Prostate gland (tissue), 2 donors: ENCODE data around the gene CCT3. TPM values are rescaled to one million over a fixed set of nuclear protein-coding genes. Genes with fewer than 3 reads are reported as not detected.

Experiments used
- DNase-seq: peaks from one replicate; pipeline ENCODE4 v3.0.0-alpha.2; 2019; ENCODE audit warnings: low spot score
- H3K27ac ChIP-seq, 2 donors: fragments of 200-600 bp; sonication (generic); 2 replicates each; pipeline ENCODE4 v1.5.1; 2017 to 2019
- H3K27me3 ChIP-seq: fragments of 200-600 bp; sonication (generic); replicated peaks from 2 replicates; pipeline ENCODE4 v1.5.1; 2019; ENCODE audit not compliant: insufficient read depth
- H3K36me3 ChIP-seq, 2 donors: fragments of 200-600 bp; sonication (generic); 1 replicate in 1 of 2; 2 replicates in 1 of 2; pipeline versions ENCODE4 v1.5.1 to v1.8.1; 2017 to 2019
- H3K4me1 ChIP-seq: fragments of 200-600 bp; sonication (generic); replicated peaks from 2 replicates; pipeline ENCODE4 v1.5.1; 2019
- H3K4me3 ChIP-seq, 2 donors: fragments of 200-600 bp; sonication (generic); 2 replicates each; pipeline ENCODE4 v1.5.1; 2017 to 2019
- H3K9me3 ChIP-seq: fragments of 200-600 bp; sonication (generic); 2 replicates; pipeline ENCODE4 v1.5.1; 2017
- POLR2A ChIP-seq: fragments of 450-650 bp; IDR thresholded peaks from one replicate; pipeline ENCODE4 v1.6.1; 2016; ENCODE audit warnings: antibody characterized with exemption, mild to moderate bottlenecking
- POLR2AphosphoS5 ChIP-seq: sonication (generic); formaldehyde crosslinking; IDR thresholded peaks from one replicate; pipeline ENCODE4 v1.6.1; 2017; ENCODE audit warnings: antibody characterized with exemption
- WGBS: methylation state at CpG from one replicate; pipeline ENCODE4 v1.1.5; 2018; 5-methylcytosine and 5-hydroxymethylcytosine counted together
- intact Hi-C: fragments of 100-400 bp; cut with DNase I; formaldehyde crosslinking; loops from one replicate; pipeline ENCODE4 v1.14.2; 2022
- total RNA-seq, 2 donors: library from RNA; depleted of rRNA; stranded (reverse); fragments of >200 nt; gene quantifications; one replicate each; pipeline ENCODE4 v1.1.0, GENCODE V29; 2016
- TF ChIP-seq, protein P1 (sequence below), 4 experiments: fragments of 200-600 bp in 2 of 4; fragments of 450-650 bp in 2 of 4; sonication (generic) in 2 of 4; IDR thresholded peaks; 1 replicate in 3 of 4; 2 replicates in 1 of 4; pipeline ENCODE4 v1.5.1; 2016 to 2019; ENCODE audit warnings: antibody characterized with exemption in 4 of 4, mild to moderate bottlenecking in 2 of 4, moderate library complexity in 2 of 4

The CCT3 gene
- total RNA-seq, 2 donors from 2014 or later = 144 to 167 TPM

DNA sequence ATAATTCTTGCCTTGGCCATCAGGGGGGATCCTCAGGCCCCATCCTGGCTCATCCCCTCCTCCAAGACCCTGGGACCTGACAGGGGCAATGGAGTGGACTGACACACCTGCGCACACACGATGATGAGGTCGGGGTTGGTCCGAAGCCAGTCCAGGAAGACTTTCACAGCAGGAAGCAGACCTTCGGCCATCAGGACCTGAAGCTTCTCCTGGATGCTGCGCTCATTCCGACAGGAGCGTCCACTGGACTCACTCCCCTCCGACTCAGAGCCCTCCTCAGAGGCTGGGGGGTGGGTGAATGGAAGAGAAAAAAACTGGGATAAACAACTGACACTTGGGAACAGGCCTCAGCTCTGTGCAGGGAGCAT lies 74.8 kb downstream of the CCT3 start:
- H3K36me3 ChIP-seq = peaks cover 34 to 35% of the 10 kb centered on the region in 2 donors
- H3K27ac ChIP-seq = no peak overlapping the region
- H3K4me3 ChIP-seq = no peak overlapping the region
- H3K9me3 ChIP-seq = no peaks in the 10 kb centered on the region
- H3K4me1 ChIP-seq = no peaks in the 10 kb centered on the region
- no peak for DNase-seq
- TF ChIP-seq, protein P1, sequence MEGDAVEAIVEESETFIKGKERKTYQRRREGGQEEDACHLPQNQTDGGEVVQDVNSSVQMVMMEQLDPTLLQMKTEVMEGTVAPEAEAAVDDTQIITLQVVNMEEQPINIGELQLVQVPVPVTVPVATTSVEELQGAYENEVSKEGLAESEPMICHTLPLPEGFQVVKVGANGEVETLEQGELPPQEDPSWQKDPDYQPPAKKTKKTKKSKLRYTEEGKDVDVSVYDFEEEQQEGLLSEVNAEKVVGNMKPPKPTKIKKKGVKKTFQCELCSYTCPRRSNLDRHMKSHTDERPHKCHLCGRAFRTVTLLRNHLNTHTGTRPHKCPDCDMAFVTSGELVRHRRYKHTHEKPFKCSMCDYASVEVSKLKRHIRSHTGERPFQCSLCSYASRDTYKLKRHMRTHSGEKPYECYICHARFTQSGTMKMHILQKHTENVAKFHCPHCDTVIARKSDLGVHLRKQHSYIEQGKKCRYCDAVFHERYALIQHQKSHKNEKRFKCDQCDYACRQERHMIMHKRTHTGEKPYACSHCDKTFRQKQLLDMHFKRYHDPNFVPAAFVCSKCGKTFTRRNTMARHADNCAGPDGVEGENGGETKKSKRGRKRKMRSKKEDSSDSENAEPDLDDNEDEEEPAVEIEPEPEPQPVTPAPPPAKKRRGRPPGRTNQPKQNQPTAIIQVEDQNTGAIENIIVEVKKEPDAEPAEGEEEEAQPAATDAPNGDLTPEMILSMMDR (IDR thresholded peaks at IDR 0.05) = no peak
- no peak for TF ChIP-seq POLR2A
- H3K27me3 ChIP-seq = no peaks in the 10 kb centered on the region
- intact Hi-C loops = no loop called here
- WGBS = 87% methylated on average over 9 of the region's 9 CpGs

DNA sequence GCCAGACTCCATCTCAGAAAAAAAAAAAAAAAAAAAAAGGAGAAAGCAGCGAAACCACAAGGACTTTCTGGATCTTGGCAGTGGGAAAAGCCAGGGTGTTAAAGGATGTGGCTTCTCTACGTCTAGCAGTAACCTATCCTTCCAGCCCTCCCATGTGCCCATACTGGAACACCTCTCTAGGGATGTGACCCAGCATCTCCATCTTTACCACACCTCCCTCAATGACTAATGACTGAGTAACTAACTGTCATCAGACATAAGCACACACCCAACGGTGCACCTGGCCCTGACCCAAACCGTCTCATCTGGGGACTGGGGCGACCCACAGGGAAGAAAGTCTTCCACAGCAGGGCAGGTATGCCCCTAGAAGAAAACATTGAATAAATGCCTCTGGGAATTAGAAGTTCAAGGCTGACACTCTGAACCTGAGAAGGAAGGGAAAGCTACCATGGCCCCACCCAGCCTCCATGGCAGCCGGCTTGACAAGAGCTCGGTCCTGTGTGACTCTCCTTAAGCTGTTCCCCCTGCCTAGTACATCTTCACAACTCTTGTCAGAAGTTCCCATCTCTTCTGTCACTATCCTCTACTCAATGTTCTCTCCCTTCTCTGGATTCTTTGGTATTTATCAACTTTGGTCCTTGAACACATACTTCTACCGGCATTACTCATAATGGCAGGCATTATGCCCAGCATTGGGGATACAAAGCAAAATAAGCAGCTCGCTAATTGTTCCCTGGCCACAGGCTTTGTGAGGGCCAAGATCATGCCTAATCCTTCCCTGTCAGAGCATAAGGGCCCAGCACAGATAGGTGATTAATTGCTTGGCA lies 75.4 kb downstream of the CCT3 start:
- no peaks in the 10 kb centered on the region for H3K4me1 ChIP-seq
- no peak for DNase-seq
- TF ChIP-seq POLR2AphosphoS5 (no peak), POLR2A (no peak)
- TF ChIP-seq, protein P1 (IDR thresholded peaks at IDR 0.05) = no peak
- WGBS = 74% methylated on average over 9 of the region's 9 CpGs
- no peaks in the 10 kb centered on the region for H3K27me3 ChIP-seq
- intact Hi-C loops = no loop called here
- peaks cover 28 to 35% of the 10 kb centered on the region in 2 donors for H3K36me3 ChIP-seq
- no peak overlapping the region for H3K4me3 ChIP-seq
- no peaks in the 10 kb centered on the region for H3K9me3 ChIP-seq
- no peak overlapping the region for H3K27ac ChIP-seq

DNA sequence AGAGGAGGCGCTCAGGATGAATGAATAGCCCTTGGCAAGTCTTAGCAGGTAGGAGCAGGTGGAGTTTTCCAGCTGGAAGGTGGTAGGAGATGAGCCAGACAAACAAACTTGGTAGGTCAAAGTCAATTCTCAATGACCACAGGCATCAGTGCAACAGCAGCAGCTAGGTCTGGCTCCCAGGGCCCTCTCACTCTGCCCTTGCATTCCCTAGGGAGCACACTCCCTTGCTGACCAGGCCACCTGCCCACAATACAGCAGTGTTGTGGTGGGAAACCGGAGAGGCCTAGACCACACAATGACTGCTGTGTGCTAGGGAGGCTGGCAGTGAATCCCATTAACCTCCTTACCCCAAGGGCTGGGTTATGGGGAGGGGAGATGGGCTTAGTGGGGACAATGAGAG lies 77.2 kb downstream of the CCT3 start:
- Histone ChIP-seq H3K9me3 (no peaks in the 10 kb centered on the region), H3K36me3 (peaks cover 18 to 30% of the 10 kb centered on the region in 2 donors), H3K4me1 (no peaks in the 10 kb centered on the region), H3K27me3 (no peaks in the 10 kb centered on the region), H3K4me3 (no peak overlapping the region), H3K27ac (no peak overlapping the region)
- no peak for DNase-seq
- no peak for TF ChIP-seq POLR2AphosphoS5
- no peak for TF ChIP-seq POLR2A
- TF ChIP-seq, protein P1 (IDR thresholded peaks at IDR 0.05) = no peak
- intact Hi-C loops = no loop called here
- WGBS = 74% methylated on average over 2 of the region's 2 CpGs

DNA sequence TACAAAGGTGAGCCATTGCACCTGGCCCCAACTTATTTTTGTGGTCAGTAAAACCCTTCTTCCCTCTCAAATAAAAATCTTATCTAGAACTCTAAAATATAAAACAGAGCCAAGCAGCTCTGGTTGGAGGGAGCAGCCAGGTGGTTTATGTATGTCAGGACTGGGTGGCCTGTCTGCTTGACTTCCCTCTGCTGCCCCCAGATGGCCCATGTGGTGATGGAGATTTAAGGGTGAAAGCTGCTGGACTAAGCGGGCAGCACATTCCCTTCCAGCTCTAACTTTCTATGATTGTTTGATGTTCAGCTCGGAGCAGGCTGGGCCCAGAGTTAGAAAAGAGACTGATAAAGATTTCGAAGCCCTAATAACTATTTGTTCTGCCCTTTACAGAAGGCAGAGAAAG lies 78.3 kb downstream of the CCT3 start:
- WGBS = 50% methylated on average over 3 of the region's 3 CpGs
- no peak for DNase-seq

More for the DNA sequence above, 78.3 kb downstream of the CCT3 start:
- TF ChIP-seq POLR2A = no peak
- TF ChIP-seq, protein P1 (IDR thresholded peaks at IDR 0.05) = no peak
- intact Hi-C loops = no loop called here
- H3K9me3 ChIP-seq = no peaks in the 10 kb centered on the region
- no peaks in the 10 kb centered on the region for H3K27me3 ChIP-seq
- H3K36me3 ChIP-seq = peaks cover 12 to 24% of the 10 kb centered on the region in 2 donors
- H3K4me1 ChIP-seq = no peaks in the 10 kb centered on the region
- no peak overlapping the region for H3K27ac ChIP-seq
- H3K4me3 ChIP-seq = no peak overlapping the region

Other genes starting within 250 kb of the CCT3 start
- 100 to 1,000 TPM; 227 to 265 TPM for gene LMNA, start 223.6 kb downstream of the CCT3 start, total RNA-seq
- gene SEMA4A, start 184.7 kb downstream of the CCT3 start, total RNA-seq = 10 to 100 TPM; 22.9 to 44.9 TPM
- gene SLC25A44, start 144.2 kb downstream of the CCT3 start, total RNA-seq = 10 to 100 TPM; 14.2 to 16.5 TPM
- gene PMF1, start 125.3 kb downstream of the CCT3 start, total RNA-seq = 100 to 1,000 TPM in 1 of 2 donors, 10 to 100 TPM in 1; 64.6 to 125 TPM
- gene BGLAP, start 96.1 kb downstream of the CCT3 start, total RNA-seq = 1 to 10 TPM; 1.8 to 5.7 TPM
- gene PAQR6, start 90.2 kb downstream of the CCT3 start, total RNA-seq = 1 to 10 TPM; 2.8 to 8.6 TPM
- gene SMG5, start 55.5 kb downstream of the CCT3 start, total RNA-seq = 100 to 1,000 TPM in 1 of 2 donors, 10 to 100 TPM in 1; 49.1 to 113 TPM
- 10 to 100 TPM; 20.7 to 34.3 TPM for gene TMEM79, start 54.0 kb downstream of the CCT3 start, total RNA-seq
- 100 to 1,000 TPM in 1 of 2 donors, 10 to 100 TPM in 1; 91.7 to 132 TPM for gene GLMP, start 42.6 kb downstream of the CCT3 start, total RNA-seq
- 1 to 10 TPM in 1 of 2 donors, not detected in 1; 1.1 TPM for gene VHLL, start 39.0 kb downstream of the CCT3 start, total RNA-seq
- gene TSACC, start 234 bp upstream of the CCT3 start, total RNA-seq = 10 to 100 TPM in 1 of 2 donors, not detected in 1; 58.7 TPM
- under 1 TPM in 1 of 2 donors, not detected in 1; 0.85 TPM for gene RHBG, start 30.9 kb upstream of the CCT3 start, total RNA-seq
- 100 to 1,000 TPM in 1 of 2 donors, 10 to 100 TPM in 1; 52.1 to 128 TPM for gene MEF2D, start 162.5 kb upstream of the CCT3 start, total RNA-seq
- gene IQGAP3, start 234.3 kb upstream of the CCT3 start, total RNA-seq = 1 to 10 TPM; 1.5 to 3.0 TPM
- gene TTC24, start 241.4 kb upstream of the CCT3 start, total RNA-seq = not detected